GM19023 (cell line): Measurements from ENCODE around the gene TLCD3A.
A peak's percentile ranks its signal among the peaks of the same experiment; 100 is the strongest.

Experiments used
- ATAC-seq: cut with Tn5 transposase; IDR thresholded peaks from one replicate; pipeline ENCODE4 v1.9.1; 2021; ENCODE audit warnings: mild to moderate bottlenecking, moderate library complexity; ENCODE audit not compliant: unreplicated experiment

TLCD3A gene

DNA sequence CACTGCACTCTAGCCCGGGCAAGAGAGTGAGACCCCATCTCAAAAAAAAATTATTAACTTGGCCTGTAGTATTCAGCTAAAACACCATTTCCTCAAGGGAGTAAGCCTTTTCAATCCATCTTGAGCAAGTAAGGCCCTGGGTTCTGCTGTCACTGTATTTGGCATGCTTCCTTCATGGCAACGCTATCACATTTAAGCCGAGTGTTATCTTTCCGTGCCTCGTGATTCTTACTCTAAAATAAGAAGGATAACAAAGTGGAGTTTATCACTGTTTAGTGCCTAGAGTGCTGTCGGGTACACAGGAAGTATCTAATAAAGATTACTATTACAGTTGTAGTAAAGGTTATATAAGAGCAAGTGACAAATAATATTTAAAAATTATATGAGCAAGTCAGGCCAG is 26.5 kb upstream of the TLCD3A start:
- ATAC-seq = no peak

DNA sequence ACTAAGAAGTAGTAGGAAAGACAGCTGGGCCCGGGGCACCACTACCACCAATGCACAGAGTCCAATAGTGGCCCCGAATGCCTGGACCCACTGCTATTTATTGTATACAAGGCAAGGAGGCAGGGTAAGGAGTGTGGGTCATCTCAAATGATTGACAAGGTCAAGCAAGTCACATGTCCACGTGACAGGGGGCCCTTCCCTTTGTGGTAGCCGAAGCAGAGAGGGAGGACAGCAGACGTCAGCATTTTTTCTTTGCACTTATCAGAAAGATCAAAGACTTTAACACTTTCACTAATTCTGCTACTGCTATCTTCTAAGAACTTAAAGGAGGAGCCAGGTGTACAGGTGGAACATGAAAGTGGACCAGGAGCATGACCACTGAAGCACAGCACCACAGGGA is 24.3 kb upstream of the TLCD3A start:
- no peak for ATAC-seq

DNA sequence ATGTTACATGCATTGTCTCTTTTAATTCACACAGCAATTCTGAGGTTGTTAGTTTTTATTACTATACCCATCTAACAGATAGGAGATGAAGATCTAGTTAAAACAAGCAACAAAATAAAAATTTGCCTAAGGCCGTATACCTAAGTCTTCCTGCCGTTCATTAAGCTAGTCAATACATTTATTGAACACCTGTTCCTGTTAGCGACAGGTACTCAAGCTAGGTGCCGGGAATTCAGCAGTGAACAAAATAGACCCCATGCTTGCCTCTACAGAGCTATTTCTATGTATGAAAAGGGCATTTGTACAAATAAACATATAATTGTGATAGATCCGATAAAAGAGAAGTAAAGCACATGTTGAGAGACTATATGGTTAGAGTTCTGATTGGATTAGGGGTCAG is 14.3 kb upstream of the TLCD3A start:
- no peak for ATAC-seq

DNA sequence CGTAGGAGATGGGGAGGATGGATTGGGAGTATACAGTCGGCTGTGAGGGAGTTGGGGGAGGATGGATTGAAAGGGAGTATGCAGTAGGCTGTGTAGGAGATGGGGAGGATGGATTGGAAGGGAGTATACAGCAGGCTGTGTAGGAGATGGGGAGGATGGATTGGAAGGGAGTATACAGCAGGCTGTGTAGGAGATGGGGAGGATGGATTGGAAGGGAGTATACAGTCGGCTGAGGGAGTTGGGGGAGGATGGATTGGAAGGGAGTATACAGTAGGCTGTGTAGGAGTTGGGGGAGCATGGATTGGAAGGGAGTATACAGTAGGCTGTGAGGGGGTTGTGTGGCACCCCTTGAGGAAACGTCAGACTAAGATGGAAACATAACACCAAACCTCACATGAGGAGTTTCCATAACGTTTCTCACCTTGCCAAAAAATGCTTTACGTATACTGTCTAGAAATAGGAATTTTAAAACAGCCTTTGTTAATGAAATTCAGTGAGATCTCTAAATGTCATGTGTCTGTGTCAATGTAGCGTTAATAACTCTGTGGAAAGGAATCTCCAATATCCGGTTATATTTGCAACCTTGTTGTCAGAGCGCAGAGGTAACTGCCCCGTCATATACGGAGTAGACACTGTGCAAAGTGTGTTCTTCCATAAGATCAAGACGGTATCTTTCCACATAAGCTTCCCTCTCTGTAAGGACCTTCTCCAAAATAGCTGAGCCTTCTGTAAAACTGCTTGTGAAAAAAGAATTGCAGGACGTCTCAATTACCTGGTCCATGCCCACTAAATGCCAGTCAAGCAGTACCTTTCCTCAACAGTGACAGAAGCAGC is 11.5 kb upstream of the TLCD3A start:
- no peak for ATAC-seq

DNA sequence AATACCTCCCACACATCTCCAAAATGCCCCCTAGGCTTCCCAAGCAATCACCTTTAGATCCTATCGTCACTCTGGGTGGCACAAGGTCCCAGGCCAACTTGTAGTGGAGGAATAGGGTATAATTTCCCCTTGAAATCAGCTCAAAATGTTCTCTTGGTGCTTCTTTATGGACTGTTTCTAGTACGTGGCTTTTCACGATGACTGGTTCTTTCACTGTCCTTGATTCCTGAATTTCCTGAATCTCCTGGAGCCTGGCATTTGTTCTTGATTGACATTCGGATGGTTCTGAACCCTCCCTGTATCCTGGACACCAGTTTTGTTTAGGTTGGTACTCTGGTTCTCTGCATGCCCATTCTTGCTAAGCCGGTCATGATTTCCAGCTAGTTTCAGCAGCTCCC is 10.9 kb upstream of the TLCD3A start:
- no peak for ATAC-seq

DNA sequence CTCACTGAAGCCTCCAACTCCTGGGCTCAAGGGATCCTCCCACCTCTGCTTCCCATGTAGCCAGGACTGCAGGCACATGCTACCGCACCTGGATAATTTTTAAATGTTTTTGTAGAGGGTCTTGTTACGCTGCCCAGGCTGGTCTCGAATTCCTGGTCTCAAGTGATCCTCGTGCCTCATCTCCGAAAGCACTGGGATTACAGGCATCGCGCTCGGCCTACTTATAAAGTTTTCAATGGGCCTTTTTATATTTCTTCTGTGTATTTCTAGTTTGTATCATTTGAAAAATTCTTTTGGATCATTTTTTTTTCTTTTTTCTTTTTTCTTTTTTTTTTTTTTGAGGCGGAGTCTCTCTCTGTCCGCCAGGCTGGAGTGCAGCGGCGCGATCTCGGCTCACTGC is 7.3 kb upstream of the TLCD3A start:
- ATAC-seq = no peak

DNA sequence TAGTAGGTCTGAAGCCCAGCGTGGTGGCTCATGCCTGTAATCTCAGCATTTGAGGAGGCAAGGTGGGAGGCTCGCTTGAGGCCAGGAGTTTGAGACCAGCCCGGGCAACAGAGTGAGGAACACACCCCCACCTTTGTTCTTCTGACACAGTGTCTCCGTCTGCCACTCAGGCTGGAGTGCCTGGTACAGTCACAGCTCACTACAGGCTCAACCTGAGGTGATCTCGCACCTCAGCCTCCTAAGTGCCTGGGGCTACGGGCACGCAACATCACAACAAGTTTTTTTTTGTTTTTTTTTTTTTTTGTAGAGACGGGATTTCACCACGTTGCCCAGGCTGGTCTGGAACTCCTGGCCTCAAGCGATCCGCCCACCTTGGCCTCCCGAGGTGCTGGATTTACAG is 6.7 kb upstream of the TLCD3A start:
- ATAC-seq = no peak

DNA sequence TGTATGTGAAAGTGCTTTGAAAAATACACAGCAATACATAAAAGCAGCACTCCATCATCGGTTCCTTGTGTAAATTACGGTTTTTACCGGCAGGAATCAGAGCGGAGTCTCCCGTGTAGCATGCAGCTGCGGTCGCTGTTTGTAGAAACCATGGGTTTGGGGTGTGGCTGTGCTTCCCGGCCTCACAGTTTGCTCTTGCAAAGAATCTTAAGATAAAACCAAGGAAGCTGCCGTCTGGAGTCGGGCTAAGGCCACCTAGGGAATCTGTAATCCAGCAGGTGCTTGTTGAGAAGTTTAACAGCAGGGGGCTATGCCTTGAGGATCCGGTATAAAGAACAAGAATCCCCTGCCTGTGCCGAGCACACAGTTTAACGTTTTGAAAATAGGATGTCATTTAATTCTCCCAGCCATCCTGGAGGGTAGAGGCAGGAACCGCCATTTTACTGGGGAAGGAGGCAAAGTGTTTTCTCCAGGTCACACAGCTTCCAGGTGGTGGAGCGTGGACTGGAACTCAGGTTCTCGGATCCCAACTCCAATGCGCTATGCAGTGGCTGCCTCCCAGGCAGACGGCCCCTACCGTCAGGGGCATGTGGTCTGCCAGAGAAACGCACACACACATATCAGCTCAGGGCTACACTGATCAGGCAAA is 6.0 kb upstream of the TLCD3A start:
- no peak for ATAC-seq

DNA sequence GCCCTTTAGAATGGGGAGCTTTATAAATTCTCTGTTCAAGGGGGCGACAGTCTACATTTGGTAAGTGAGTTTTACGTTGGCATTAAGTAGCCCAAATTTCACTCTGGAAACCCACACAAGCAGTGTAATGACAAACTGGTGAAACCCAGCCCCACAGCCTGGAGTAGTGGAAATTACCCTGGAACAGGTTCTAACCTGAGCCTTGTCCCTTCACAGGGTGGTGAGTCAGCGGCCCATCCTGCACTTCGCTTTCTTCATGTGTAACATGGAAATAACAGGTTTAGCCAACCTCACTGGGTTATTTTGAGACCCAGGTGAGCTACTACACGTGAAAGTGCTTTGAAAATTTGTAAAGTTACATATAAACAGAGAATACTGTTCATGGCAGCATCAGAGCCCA is 3.5 kb upstream of the TLCD3A start:
- ATAC-seq = no peak

DNA sequence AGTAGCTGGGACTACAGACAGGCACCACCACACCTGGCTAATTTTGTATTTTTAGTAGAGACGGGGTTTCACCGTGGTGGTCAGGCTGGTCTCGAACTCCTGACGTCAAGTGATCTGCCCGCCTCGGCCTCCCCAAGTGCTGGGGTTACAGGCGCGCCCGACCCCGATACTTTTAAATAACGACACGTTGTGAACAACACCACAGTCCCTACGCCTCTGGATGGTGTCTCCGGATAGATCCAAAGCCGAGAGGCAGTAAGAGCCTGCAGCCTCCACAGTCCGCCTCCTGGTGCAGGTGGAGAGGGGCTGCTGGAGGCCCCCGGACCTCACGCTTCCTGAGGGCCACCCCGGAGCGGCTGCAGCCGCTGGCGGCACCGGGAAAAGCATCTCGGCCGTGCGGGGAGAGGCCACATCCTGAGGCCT is 741 bp upstream of the TLCD3A start:
- ATAC-seq = no peak

DNA sequence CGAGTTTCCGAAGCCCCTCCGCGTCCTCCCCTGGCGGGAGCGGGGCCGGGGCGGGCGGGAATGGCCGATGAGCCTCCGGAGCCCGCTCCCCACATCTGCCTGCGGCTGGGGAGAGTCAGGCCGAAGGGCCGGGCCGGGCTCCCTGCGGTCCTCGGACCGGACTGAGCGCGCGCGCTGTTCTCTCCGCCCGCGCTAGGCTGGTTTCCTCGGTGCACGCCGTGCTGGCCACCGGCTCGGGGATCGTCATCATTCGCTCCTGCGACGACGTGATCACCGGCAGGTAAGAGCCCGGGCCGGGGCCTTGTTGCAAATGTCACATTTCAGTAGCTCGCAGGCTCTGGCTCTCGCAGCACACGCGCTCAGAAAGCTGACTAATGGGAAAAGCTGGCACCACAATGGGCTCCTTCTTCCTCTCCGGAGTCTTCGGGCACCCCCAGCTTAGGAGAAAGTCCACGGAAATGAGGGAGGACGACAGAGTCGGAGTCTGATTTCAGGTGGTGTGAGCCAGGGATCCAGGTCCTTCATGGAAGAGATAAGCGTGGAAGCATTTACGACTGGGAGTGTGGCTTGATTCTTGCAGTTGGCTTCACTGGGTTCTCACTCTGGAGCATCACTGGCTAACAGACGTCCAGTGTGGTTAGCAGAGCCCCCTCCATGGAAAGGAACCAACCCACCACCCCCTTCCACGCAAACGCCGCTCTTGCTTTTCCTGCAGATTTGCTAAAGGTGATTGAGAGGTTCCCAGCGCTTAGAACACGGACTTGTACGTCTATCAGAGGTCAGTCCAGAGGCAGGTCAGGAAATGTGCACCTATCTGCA is 715 bp downstream of the TLCD3A start:
- ATAC-seq = peak; percentile 31

DNA sequence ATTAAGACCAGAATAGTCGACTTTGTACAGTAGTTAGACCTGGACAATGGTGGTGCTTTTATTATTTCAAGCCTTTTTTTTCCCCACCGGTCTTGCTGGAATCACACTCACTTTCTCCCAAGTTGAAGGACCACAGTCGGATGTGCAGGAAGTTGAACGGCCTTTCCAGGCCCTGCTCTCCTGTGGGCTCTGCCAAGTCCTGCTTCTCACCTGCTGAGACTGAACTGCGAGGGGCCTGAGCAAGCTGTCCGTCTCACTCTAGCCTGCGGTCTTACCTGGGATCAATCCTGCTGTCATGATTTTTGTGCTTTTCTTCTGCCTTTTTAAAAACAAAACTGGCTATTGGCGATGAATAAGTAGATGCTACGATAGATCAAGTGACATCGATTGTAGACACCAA is 1.3 kb downstream of the TLCD3A start:
- no peak for ATAC-seq

DNA sequence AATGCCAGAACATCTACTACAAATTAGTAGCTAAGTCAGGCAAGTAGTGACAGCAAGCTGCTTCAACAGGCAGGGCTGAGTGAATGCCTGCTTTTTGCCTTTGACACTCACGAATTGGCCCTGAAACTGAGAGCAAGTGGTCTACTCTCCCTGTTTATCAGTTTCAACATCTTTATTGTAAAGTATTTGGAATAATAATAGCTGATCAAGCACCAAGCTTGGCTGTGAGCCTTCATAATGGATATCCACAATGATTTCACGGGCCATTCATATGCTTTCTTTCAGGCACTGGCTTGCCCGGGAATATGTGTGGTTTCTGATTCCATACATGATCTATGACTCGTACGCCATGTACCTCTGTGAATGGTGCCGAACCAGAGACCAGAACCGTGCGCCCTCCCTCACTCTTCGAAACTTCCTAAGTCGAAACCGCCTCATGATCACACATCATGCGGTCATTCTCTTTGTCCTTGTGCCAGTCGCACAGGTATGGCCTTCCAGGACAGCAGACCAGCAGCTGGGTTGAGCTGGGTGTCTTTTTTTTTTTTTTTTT is 5.2 kb downstream of the TLCD3A start:
- no peak for ATAC-seq

DNA sequence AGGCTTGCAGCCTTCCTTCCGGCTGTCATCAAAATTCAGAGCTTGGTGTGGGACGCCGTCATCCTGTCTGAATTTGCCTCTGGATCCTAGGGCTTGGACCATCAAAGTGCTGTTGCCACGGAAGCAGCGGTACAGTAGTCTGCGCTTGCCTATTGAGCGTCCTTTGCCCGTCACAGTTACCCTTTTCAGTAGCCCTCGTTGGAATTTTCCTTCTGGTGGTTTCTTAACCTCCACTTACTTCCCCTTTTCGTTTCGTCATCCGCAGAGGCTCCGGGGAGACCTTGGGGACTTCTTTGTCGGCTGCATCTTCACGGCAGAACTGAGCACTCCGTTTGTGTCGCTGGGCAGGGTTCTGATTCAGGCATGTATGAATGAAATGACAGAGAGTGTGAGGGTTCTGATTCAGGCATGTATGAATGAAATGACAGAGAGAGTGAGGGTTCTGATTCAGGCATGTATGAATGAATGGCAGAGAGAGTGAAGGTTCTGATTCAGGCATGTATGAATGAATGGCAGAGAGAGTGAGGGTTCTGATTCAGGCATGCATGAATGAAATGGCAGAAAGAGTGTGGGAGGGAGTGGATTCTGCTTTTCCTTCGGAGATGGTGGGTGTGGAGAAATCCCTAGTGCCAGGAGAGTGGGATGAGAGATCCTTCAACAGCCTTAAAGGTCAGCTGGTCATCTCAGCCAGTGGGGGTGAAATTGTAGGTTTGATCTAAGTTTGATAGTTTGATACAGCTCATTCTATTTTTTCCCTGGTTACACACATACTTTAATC is 8.0 kb downstream of the TLCD3A start:
- ATAC-seq = peak; percentile 76

DNA sequence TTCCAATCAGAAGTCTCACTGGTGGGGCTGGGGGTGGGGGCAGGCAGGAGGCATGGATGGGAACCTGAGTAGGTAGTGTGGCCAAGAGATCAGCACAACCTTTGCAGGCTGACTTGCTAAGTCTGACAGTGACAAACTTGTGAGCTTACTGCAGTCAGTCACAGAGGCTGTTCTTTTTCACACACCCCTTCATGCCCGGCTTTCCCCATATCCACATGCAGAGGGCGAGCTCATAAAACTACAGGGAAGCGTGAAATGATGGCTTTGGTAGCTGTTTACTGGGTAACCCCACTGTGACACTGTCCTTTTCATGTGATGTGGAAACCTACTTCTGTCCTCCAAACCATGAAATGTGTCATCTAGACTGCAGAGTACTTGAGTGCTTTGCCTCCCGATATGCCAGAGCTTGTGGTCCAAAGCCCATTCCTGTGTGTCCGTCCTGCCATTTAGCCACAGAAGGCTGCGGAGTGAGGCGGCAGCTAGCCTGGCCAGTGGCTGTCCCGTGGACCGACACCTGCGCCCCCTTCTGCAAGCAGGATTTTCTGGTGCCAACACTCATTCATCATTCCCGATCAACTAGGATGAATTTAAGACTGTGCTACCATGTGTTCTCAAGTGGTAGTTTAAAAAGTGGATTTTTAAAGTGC is 9.9 kb downstream of the TLCD3A start:
- no peak for ATAC-seq

DNA sequence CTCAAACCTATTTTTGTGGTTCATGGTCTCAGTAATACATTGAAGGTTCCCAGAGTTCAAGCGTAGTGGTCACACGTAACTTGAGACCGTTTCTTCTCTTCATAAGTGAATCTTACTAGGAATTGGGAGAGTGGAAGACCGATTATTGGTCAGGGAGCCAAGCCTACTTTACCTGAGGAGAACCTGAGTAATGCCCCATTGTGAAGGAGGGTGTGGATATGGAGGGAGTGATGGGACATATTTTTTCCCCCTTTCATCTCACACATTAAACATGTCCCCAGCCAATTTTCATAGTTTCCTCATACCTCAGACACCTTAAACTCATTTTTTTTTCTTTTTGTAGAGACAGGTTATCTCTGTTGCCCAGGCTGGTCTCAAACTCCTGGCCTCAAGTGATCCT is 10.7 kb downstream of the TLCD3A start:
- ATAC-seq = no peak

DNA sequence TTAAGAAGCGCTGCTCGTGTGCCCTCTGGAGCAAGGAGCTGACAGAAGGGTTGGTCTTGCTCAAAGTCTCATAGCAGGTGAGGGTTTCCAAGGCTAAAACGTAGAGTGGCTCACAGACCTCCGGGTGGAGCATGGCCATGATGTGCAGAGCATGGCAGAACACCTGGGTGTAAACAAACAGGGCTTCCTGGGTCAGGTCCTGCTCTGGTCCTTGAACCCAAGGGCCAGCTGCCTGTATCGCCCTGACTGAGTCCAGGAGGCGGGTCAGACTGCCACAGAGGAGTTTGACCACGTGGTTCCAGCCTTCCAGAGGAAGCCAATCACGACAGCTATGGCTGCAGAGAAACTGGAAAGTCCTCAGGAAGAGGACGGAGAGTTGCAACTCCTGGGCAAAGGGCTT is 12.5 kb downstream of the TLCD3A start:
- ATAC-seq = no peak

DNA sequence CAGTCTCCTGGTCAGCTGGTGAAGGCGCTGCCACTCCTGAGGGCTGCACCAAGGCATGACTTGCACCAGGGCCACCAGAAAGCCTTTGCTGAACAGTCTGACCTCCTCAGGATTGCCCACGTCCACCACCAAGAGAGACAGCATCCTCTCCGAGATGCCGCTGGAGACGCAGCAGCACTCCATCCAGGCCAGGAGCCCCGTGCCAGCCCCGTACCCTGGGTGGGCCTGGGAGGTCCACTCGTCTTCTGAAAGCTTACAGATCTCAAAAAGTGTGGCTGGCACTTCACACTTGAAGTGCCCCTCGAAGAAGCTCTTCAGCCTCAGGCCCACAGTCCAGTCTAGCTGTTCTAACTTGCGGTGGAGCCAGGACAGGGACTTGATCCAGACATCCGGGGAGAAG is 13.0 kb downstream of the TLCD3A start:
- no peak for ATAC-seq

DNA sequence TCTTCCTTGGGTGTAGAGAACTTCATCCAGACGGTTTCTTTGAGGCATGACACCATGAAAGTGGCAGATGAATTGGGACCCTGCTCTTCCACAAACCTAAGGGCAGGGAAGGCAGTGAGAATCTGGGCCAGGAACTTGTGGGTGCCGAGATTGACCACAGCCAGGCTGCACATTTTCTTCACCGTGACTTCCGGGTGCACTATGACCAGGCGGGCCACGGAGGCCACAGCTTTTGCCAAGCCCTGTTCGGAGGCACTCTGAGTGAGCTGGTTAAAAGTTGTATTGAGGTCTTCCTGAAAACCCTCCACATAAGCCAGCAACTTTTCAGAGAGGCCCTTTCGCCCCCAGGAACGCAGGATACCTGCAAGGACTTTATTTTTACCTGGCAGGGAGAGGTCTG is 13.8 kb downstream of the TLCD3A start:
- ATAC-seq = no peak
